HepG2 (cell line): ENCODE data around the gene CXXC5. TPM values are rescaled to one million over a fixed set of nuclear protein-coding genes. Genes with fewer than 3 reads are reported as not detected.
A peak's percentile ranks its signal among the peaks of the same experiment; 100 is the strongest.

Experiments used
- GLI4 ChIP-seq: sonication (generic); formaldehyde crosslinking; IDR thresholded peaks from 2 replicates; pipeline ENCODE4 v1.5.1; 2020; ENCODE audit warnings: missing genetic modification reagents, mild to moderate bottlenecking, moderate library complexity, borderline replicate concordance
- HMG20A ChIP-seq: IDR thresholded peaks from 2 replicates; pipeline ENCODE4 v1.6.1; 2016; ENCODE audit warnings: borderline replicate concordance
- HOXD1 ChIP-seq: sonication (generic); formaldehyde crosslinking; IDR thresholded peaks from 2 replicates; pipeline ENCODE4 v1.5.0; 2020; ENCODE audit warnings: missing genetic modification reagents
- KAT8 ChIP-seq: IDR thresholded peaks from 2 replicates; pipeline ENCODE4 v1.6.1; 2016; ENCODE audit warnings: missing genetic modification reagents, missing compliant biosample characterization
- MED8 ChIP-seq: sonication (generic); formaldehyde crosslinking; IDR thresholded peaks from 2 replicates; pipeline ENCODE4 v1.8.1; 2023; ENCODE audit warnings: mild to moderate bottlenecking, missing genetic modification reagents; ENCODE audit not compliant: insufficient replicate concordance
- MLX ChIP-seq: IDR thresholded peaks from 2 replicates; pipeline ENCODE4 v1.6.1; 2016
- NAIF1 ChIP-seq: sonication (generic); formaldehyde crosslinking; IDR thresholded peaks from 2 replicates; pipeline ENCODE4 v1.5.0; 2020; ENCODE audit warnings: mild to moderate bottlenecking, missing genetic modification reagents, borderline replicate concordance
- NCOR1 ChIP-seq: fragments of 200-600 bp; sonication (generic); IDR thresholded peaks from 2 replicates; pipeline ENCODE4 v1.7.0; 2017; ENCODE audit warnings: antibody characterized with exemption, low read length, borderline replicate concordance
- NFE2 ChIP-seq: sonication (generic); formaldehyde crosslinking; IDR thresholded peaks from 2 replicates; pipeline ENCODE4 v1.4.0; 2020; ENCODE audit warnings: missing genetic modification reagents
- TARDBP ChIP-seq: sonication (generic); formaldehyde crosslinking; IDR thresholded peaks from 2 replicates; pipeline ENCODE4 v1.8.0; 2022; ENCODE audit warnings: mild to moderate bottlenecking, missing genetic modification reagents
- TRIM24 ChIP-seq: sonication (generic); formaldehyde crosslinking; IDR thresholded peaks from 2 replicates; pipeline ENCODE4 v1.8.0; 2022; ENCODE audit warnings: mild to moderate bottlenecking, missing genetic modification reagents
- ZBTB10 ChIP-seq: sonication (generic); formaldehyde crosslinking; IDR thresholded peaks from 2 replicates; pipeline ENCODE4 v1.4.0; 2020; ENCODE audit warnings: missing genetic modification reagents, borderline replicate concordance
- ZFP90 ChIP-seq: sonication (generic); formaldehyde crosslinking; IDR thresholded peaks from 2 replicates; pipeline ENCODE4 v1.8.0; 2022; ENCODE audit warnings: missing genetic modification reagents, mild to moderate bottlenecking, inconsistent platforms, borderline replicate concordance
- ZNF441 ChIP-seq: sonication (generic); formaldehyde crosslinking; IDR thresholded peaks from 2 replicates; pipeline ENCODE4 v1.7.0; 2021; ENCODE audit warnings: missing genetic modification reagents, borderline replicate concordance
- ZNF788 ChIP-seq: sonication (generic); formaldehyde crosslinking; IDR thresholded peaks from 2 replicates; pipeline ENCODE4 v1.5.0; 2020; ENCODE audit warnings: mild to moderate bottlenecking, missing genetic modification reagents, borderline replicate concordance
- polyA plus RNA-seq, 8 experiments: library from polyadenylated mRNA; depleted of rRNA in 3 of 8; stranded (reverse) in 7 of 8; unstranded in 1 of 8; fragments of >200 nt; fragmentation: Illumina TruSeq in 4 of 8; extraction: Trizol in 4 of 8; gene quantifications; 2 replicates each; pipeline versions ENCODE4 v1.2.1 to v1.2.3, GENCODE V29; 2011 to 2016; ENCODE audit warnings: low read depth in 4 of 8, missing spikeins in 1 of 8, mixed read lengths in 1 of 8; ENCODE audit not compliant: insufficient read depth in 1 of 8
- total RNA-seq, 5 experiments: library from RNA; depleted of rRNA; stranded (reverse); fragments of >200 nt; fragmentation: Illumina TruSeq; extraction: Trizol; gene quantifications; 2 replicates each; pipeline ENCODE4 v1.2.3, GENCODE V29; 2016; ENCODE audit warnings: low read depth in 1 of 5
- TF ChIP-seq, protein P1 (sequence below): sonication (generic); formaldehyde crosslinking; IDR thresholded peaks from 2 replicates; pipeline ENCODE4 v1.9.0; 2022; ENCODE audit warnings: missing genetic modification reagents, mild to moderate bottlenecking, borderline replicate concordance
- TF ChIP-seq, protein P2 (sequence below): sonication (generic); formaldehyde crosslinking; IDR thresholded peaks from 2 replicates; pipeline ENCODE4 v1.4.0; 2020; ENCODE audit warnings: missing genetic modification reagents
- TF ChIP-seq, protein P3 (sequence below): sonication (generic); formaldehyde crosslinking; IDR thresholded peaks from 2 replicates; pipeline ENCODE4 v1.8.1; 2023; ENCODE audit warnings: mild to moderate bottlenecking, inconsistent platforms, moderate library complexity, missing genetic modification reagents, borderline replicate concordance

CXXC5 gene
- total and polyA plus RNA-seq, 2 of the 13 experiments (the other 11 are each of a cell fraction or from before 2014, with no cell fraction given) = 32.3 to 33.0 TPM

DNA sequence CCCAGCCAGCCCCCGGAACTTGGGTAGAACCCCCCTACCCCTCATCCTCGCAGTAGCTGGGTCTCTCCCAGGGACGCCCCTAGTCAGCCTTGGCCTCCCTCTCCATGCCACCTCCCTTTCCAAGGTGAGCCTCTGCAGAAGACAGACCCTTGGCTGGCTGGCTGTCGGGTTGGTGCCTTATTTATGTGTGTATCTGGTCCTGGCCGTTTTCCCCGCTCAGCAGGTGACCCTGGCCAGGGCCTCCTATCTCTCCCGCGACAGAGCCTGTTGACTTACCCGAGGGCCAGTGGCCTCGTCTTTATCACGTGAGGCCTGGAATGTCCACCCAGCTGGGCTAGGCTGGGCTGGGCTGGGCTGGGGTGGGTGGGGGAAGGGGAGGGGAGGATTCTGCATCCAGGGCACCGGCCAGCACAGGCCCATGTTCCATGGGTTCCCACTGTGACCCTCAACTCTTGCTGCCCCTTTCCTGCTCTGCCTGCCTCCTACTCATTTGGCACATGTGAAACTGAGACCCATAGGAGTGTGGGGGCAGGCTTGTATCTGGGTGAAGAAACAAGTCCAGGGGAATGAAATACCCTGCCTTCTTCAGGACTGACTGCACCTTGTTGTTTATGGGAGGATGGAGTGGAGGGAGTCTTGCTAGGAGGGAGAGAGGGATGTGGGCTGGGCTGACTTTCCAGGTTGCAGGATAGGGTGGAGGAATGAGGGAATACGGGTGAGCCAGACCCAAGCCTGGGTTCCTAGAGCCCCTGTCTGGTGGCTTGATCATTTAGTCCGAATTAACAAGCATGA is 3.1 kb downstream of the CXXC5 start (continued):
- TF ChIP-seq NFE2 (CRISPR knock-in tag) = no peak
- peak; percentile 66; the same call in 1 of the 2 replicates for TF ChIP-seq TARDBP (CRISPR knock-in tag)
- TF ChIP-seq, protein P1, sequence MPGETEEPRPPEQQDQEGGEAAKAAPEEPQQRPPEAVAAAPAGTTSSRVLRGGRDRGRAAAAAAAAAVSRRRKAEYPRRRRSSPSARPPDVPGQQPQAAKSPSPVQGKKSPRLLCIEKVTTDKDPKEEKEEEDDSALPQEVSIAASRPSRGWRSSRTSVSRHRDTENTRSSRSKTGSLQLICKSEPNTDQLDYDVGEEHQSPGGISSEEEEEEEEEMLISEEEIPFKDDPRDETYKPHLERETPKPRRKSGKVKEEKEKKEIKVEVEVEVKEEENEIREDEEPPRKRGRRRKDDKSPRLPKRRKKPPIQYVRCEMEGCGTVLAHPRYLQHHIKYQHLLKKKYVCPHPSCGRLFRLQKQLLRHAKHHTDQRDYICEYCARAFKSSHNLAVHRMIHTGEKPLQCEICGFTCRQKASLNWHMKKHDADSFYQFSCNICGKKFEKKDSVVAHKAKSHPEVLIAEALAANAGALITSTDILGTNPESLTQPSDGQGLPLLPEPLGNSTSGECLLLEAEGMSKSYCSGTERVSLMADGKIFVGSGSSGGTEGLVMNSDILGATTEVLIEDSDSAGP (CRISPR knock-in tag) = peak; percentile 21; the same call in 1 of the 2 replicates
- TF ChIP-seq ZNF788 = peak; percentile 63; the same call in 1 of the 2 replicates
- peak; percentile 83; the same call in 1 of the 2 replicates for TF ChIP-seq MLX
- no peak for TF ChIP-seq MED8 (CRISPR knock-in tag)
- TF ChIP-seq HOXD1 (CRISPR knock-in tag) = 0 out of 2 replicates have a peak, but pooled peaks have one; percentile 41
- no peak for TF ChIP-seq TRIM24
- no peak for TF ChIP-seq NAIF1
- TF ChIP-seq, protein P2, sequence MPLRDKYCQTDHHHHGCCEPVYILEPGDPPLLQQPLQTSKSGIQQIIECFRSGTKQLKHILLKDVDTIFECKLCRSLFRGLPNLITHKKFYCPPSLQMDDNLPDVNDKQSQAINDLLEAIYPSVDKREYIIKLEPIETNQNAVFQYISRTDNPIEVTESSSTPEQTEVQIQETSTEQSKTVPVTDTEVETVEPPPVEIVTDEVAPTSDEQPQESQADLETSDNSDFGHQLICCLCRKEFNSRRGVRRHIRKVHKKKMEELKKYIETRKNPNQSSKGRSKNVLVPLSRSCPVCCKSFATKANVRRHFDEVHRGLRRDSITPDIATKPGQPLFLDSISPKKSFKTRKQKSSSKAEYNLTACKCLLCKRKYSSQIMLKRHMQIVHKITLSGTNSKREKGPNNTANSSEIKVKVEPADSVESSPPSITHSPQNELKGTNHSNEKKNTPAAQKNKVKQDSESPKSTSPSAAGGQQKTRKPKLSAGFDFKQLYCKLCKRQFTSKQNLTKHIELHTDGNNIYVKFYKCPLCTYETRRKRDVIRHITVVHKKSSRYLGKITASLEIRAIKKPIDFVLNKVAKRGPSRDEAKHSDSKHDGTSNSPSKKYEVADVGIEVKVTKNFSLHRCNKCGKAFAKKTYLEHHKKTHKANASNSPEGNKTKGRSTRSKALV (CRISPR knock-in tag) = peak; percentile 31; the same call in 1 of the 2 replicates
- TF ChIP-seq ZNF441 (CRISPR knock-in tag) = 0 out of 2 replicates have a peak, but pooled peaks have one; percentile 41
- no peak for TF ChIP-seq NCOR1
- TF ChIP-seq, protein P3, sequence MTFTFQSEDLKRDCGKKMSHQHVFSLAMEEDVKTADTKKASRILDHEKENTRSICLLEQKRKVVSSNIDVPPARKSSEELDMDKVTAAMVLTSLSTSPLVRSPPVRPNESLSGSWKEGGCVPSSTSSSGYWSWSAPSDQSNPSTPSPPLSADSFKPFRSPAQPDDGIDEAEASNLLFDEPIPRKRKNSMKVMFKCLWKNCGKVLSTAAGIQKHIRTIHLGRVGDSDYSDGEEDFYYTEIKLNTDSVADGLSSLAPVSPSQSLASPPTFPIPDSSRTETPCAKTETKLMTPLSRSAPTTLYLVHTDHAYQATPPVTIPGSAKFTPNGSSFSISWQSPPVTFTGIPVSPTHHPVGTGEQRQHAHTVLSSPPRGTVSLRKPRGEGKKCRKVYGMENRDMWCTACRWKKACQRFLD (CRISPR knock-in tag) = no peak
- TF ChIP-seq ZFP90 = no peak
- TF ChIP-seq ZBTB10 = 0 out of 2 replicates have a peak, but pooled peaks have one; percentile 48
- 0 out of 2 replicates have a peak, but pooled peaks have one; percentile 39 for TF ChIP-seq KAT8 (CRISPR knock-in tag)
- no peak for TF ChIP-seq GLI4 (CRISPR knock-in tag)
- peak; percentile 44; the same call in 1 of the 2 replicates for TF ChIP-seq HMG20A (CRISPR knock-in tag)
